Measurements from ENCODE around the gene ADAMTS18. TPM values are rescaled to one million over a fixed set of nuclear protein-coding genes. Genes with fewer than 3 reads are reported as not detected.

The ADAMTS18 gene
- total and polyA plus RNA-seq, 4 donors: 0.03 to 5.8 (median 1.0) TPM; not detected in 1

DNA sequence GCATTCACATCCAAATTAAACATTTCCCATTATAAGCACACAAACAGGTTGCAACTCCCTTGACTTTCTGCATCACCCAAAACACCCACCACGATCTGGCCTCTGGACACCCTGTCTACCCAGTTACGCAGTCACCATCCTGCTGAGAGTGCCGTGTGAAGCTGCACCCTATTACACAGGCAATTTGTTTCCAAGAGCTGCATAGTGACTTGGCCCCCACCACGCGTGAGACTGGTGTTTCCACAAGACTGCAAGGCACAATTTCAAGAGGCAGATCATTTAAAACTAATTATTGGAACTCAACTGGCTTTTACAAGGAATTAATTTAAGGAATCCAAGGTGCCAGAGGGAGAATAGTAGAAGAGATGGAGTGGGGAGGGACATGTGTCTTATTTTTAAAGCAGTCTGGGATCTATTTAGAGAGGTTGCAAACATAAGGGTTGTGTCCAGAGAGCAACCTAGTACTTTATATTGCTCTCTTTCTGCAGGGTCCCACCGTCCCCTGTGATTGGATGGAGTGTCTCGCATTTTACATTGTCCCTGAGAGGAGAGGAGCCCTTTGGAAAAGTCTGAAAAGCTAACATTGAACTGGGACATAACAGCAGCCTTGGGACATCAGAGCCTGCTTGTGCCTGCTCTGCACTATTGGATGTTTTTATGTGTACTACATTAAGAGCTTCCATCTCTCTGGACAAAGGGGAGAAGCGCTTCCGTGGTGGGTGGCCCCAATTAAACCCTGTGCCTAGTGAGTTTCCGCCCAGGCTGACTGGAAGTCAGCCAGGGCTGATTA, 8.7 kb upstream of the ADAMTS18 start:
- peaks cover 0 to 2% of the 10 kb centered on the region in 2 donors for H3K27me3 ChIP-seq (ENCODE audit: control insufficient read depth in 1 of 2, insufficient read depth in 2 of 2, low read length in 1 of 2)
- no peak for DNase-seq
- ATAC-seq (ENCODE audit: low FRiP score): no peak
- intact Hi-C loops (cut with DNase I): no loop called here
- no peak overlapping the region for H3K27ac ChIP-seq (ENCODE audit: low read depth in 1 of 2, low read length in 2 of 2)
- H3K36me3 ChIP-seq (ENCODE audit: control insufficient read depth in 1 of 2, insufficient read depth in 2 of 2, low read length in 1 of 2): no peaks in the 10 kb centered on the region
- no peak overlapping the region for H3K4me3 ChIP-seq (ENCODE audit: low read length in 2 of 2)
- WGBS, 2 donors: 46 to 49% methylated on average over 10 of the region's 10 CpGs
- H3K4me1 ChIP-seq (ENCODE audit: control insufficient read depth in 1 of 2, insufficient read depth in 2 of 2, low read length in 2 of 2): no peaks in the 10 kb centered on the region
- H3K9me3 ChIP-seq (ENCODE audit: control insufficient read depth, low read length): no peaks in the 10 kb centered on the region

DNA sequence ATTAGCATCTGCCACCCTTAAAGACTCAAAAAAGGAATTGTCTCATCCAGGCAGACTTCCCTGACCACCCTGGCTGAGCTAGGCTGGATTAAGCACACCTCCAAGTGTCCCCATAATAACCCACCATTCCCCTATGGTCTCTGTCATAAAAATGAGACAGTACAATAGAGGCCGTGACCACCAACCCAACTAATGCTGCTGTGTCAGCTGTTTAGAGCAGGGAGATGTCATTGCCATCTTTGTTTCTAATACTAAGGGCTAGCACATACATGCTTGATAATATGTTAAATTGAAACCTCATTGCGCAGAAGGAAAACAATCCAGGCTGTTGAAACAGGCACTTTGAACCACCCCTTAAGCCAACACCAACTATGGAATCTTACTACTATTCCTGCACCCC, 7.2 kb upstream of the ADAMTS18 start:
- Histone ChIP-seq H3K36me3 (ENCODE audit: control insufficient read depth in 1 of 2, insufficient read depth in 2 of 2, low read length in 1 of 2) (no peaks in the 10 kb centered on the region), H3K4me3 (ENCODE audit: low read length in 2 of 2) (no peak overlapping the region), H3K27ac (ENCODE audit: low read depth in 1 of 2, low read length in 2 of 2) (no peak overlapping the region), H3K27me3 (ENCODE audit: control insufficient read depth in 1 of 2, insufficient read depth in 2 of 2, low read length in 1 of 2) (peaks cover 0 to 2% of the 10 kb centered on the region in 2 donors), H3K9me3 (ENCODE audit: control insufficient read depth, low read length) (no peaks in the 10 kb centered on the region), H3K4me1 (ENCODE audit: control insufficient read depth in 1 of 2, insufficient read depth in 2 of 2, low read length in 2 of 2) (no peaks in the 10 kb centered on the region)
- WGBS, 2 donors: 89 to 94% methylated on average over 2 of the region's 2 CpGs
- DNase-seq: no peak
- intact Hi-C loops (cut with DNase I): no loop called here
- ATAC-seq (ENCODE audit: low FRiP score): no peak

DNA sequence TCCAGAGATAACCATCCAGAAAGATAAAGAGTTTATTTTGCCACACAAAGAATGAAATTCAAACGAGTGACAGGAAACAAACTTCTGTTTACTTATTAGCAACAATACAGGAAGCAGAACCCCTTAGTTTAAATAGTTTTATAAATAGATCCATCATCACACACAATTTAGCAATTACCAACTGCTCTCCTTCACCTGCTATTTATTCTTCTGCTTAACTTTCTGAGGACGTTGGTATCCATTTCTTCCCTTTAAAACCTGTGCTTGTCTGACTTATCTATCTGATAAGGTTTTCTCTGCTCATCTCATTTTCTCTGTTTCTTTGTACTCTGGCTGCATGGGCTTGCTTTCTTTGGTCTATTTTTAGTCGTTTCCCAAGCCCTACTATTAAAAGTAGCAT, 4.3 kb upstream of the ADAMTS18 start:
- WGBS, 2 donors: 4 to 8% methylated on average over 3 of the region's 3 CpGs
- intact Hi-C loops (cut with DNase I): no loop called here
- no peaks in the 10 kb centered on the region for H3K4me1 ChIP-seq (ENCODE audit: control insufficient read depth in 1 of 2, insufficient read depth in 2 of 2, low read length in 2 of 2)
- no peaks in the 10 kb centered on the region for H3K36me3 ChIP-seq (ENCODE audit: control insufficient read depth in 1 of 2, insufficient read depth in 2 of 2, low read length in 1 of 2)
- no peak overlapping the region for H3K27ac ChIP-seq (ENCODE audit: low read depth in 1 of 2, low read length in 2 of 2)
- no peak for ATAC-seq (ENCODE audit: low FRiP score)
- H3K4me3 ChIP-seq (ENCODE audit: low read length in 2 of 2): no peak overlapping the region
- DNase-seq: no peak
- H3K9me3 ChIP-seq (ENCODE audit: control insufficient read depth, low read length): no peaks in the 10 kb centered on the region
- peaks cover 0 to 2% of the 10 kb centered on the region in 2 donors for H3K27me3 ChIP-seq (ENCODE audit: control insufficient read depth in 1 of 2, insufficient read depth in 2 of 2, low read length in 1 of 2)

DNA sequence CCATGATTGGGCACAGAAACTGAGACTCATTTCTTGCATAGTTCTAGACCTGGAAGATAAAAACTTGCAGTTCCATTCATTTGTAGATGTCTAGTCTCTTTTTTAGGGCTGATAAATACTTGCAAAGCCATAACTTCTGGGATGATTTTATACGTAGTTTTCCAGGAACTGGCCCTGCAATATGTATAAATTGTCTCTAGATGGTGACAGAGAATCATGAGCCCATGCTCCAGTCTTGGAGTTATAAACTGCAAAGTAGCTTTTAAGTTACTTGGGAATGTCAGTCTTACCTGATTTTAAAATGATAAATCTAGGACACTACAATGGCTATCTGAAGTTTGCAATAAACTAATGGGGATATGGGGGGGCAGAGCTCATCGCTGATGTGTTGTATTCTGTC, 3.0 kb upstream of the ADAMTS18 start:
- no peak overlapping the region for H3K27ac ChIP-seq (ENCODE audit: low read depth in 1 of 2, low read length in 2 of 2)

DNA sequence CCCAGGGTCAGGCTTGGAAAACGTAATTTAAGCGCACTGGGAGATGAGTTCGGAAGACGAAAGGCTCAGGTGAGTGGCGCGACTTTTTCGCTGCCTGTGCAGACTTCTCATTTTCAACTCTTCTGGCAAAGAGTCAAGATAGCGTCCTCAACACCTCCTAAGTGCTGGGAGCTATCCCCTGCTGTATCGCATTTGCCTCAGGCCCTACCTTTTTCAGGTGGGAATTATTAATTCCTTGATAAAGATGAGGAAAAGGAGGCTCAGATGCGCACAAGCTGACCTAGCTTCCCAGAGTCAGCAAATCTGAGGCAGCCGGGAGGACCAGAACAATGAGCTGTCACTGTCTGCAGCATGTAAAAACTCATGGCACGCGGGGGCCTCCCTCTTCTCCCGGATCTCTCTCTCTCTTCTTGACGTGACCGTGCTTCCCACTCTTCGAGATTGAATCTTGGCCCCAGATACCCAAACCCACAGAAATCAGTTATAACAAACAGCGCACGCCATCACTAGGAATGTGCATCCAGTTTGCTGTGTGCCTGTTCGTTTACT, 512 bp upstream of the ADAMTS18 start:
- DNase-seq (no peak), ATAC-seq (ENCODE audit: low FRiP score) (no peak)
- Histone ChIP-seq H3K4me1 (ENCODE audit: control insufficient read depth in 1 of 2, insufficient read depth in 2 of 2, low read length in 2 of 2) (no peaks in the 10 kb centered on the region), H3K27me3 (ENCODE audit: control insufficient read depth in 1 of 2, insufficient read depth in 2 of 2, low read length in 1 of 2) (no peaks in the 10 kb centered on the region), H3K4me3 (ENCODE audit: low read length in 2 of 2) (no peak overlapping the region), H3K9me3 (ENCODE audit: control insufficient read depth, low read length) (no peaks in the 10 kb centered on the region), H3K27ac (ENCODE audit: low read depth in 1 of 2, low read length in 2 of 2) (no peak overlapping the region), H3K36me3 (ENCODE audit: control insufficient read depth in 1 of 2, insufficient read depth in 2 of 2, low read length in 1 of 2) (no peaks in the 10 kb centered on the region)
- intact Hi-C loops (cut with DNase I): no loop called here
- WGBS, 2 donors: 13 to 14% methylated on average over 20 of the region's 20 CpGs

More for the DNA sequence above, 3.0 kb upstream of the ADAMTS18 start:
- H3K9me3 ChIP-seq (ENCODE audit: control insufficient read depth, low read length): no peaks in the 10 kb centered on the region
- WGBS, 2 donors: 29 to 32% methylated on average over 2 of the region's 2 CpGs
- ATAC-seq (ENCODE audit: low FRiP score) (no peak), DNase-seq (no peak)
- intact Hi-C loops (cut with DNase I): no loop called here
- H3K27me3 ChIP-seq (ENCODE audit: control insufficient read depth in 1 of 2, insufficient read depth in 2 of 2, low read length in 1 of 2): peaks cover 0 to 2% of the 10 kb centered on the region in 2 donors
- no peaks in the 10 kb centered on the region for H3K4me1 ChIP-seq (ENCODE audit: control insufficient read depth in 1 of 2, insufficient read depth in 2 of 2, low read length in 2 of 2)
- H3K36me3 ChIP-seq (ENCODE audit: control insufficient read depth in 1 of 2, insufficient read depth in 2 of 2, low read length in 1 of 2): no peaks in the 10 kb centered on the region
- H3K4me3 ChIP-seq (ENCODE audit: low read length in 2 of 2): no peak overlapping the region

DNA sequence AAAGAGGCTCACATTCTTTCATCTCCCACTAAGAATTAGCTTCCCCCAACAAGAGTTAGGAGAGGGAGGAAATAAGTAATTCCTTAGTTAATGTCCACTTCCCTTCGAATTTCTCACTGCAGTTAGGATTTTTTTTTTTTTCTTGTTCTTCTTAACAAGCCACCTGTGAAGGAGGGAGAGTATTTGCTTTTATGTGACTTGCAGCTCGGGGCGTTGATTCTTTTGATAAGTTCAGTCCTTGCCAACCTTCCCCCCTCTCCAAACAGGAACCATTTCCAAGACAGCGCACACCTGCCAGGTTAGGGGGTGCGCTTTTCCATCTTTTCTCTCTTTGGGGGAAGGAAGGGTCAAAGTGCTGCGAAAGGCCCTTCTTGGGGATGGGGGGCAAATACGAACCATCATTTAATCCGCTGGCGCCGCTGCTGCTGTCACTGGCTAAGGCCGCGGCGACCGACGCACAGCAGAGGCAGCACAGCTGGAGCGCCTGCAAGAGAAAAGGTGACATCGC, 758 bp downstream of the ADAMTS18 start:
- no peak overlapping the region for H3K27ac ChIP-seq (ENCODE audit: low read depth in 1 of 2, low read length in 2 of 2)
- WGBS, 2 donors: 3 to 4% methylated on average over 17 of the region's 17 CpGs
- no peaks in the 10 kb centered on the region for H3K4me1 ChIP-seq (ENCODE audit: control insufficient read depth in 1 of 2, insufficient read depth in 2 of 2, low read length in 2 of 2)
- no peaks in the 10 kb centered on the region for H3K36me3 ChIP-seq (ENCODE audit: control insufficient read depth in 1 of 2, insufficient read depth in 2 of 2, low read length in 1 of 2)
- intact Hi-C loops (cut with DNase I): no loop called here
- H3K27me3 ChIP-seq (ENCODE audit: control insufficient read depth in 1 of 2, insufficient read depth in 2 of 2, low read length in 1 of 2): no peaks in the 10 kb centered on the region
- DNase-seq (no peak), ATAC-seq (ENCODE audit: low FRiP score) (no peak)
- no peaks in the 10 kb centered on the region for H3K9me3 ChIP-seq (ENCODE audit: control insufficient read depth, low read length)
- H3K4me3 ChIP-seq (ENCODE audit: low read length in 2 of 2): no peak overlapping the region

DNA sequence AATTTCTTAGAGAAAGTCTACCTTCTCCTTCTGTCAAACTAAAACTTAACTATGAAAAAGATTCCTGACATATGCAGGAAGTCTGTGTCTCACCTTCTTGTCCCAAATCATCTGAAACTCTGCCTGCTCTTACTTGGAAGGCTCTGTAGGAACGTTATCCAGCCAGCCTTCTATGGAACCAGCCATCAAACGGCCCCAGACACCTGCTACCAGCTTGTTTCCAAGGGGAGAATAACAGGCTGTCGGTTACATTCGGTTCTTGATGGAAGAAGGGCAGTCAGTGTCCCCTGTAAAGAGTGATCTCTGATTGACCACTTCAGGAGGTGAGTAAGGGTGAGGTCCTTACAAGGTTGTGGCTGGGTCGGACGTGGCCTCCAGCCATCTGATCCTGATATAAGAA, 1.7 kb downstream of the ADAMTS18 start:
- 37 to 39% methylated on average over 6 of the region's 6 CpGs for WGBS, 2 donors
- H3K27me3 ChIP-seq (ENCODE audit: control insufficient read depth in 1 of 2, insufficient read depth in 2 of 2, low read length in 1 of 2): no peaks in the 10 kb centered on the region

DNA sequence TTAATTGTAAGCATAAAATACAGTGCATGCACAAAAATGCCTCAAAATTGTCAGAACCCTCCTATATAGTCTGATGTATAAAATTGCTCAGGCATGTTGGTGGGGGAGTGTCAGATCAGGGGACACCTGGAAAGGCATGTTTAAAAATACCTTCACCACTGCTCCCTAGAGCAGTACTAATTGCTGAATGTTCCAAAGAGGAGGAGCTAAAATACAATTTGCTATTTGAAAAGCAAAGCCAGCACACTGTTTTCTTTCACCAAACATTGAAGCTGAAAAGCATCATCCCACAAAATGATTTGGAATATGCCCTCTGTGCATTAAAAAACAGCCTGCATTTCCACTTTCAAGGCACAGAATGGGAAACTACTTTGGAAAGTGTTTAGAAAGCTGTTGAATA, 2.6 kb downstream of the ADAMTS18 start:
- H3K4me1 ChIP-seq (ENCODE audit: control insufficient read depth in 1 of 2, insufficient read depth in 2 of 2, low read length in 2 of 2): no peaks in the 10 kb centered on the region
- H3K36me3 ChIP-seq (ENCODE audit: control insufficient read depth in 1 of 2, insufficient read depth in 2 of 2, low read length in 1 of 2): no peaks in the 10 kb centered on the region
- H3K9me3 ChIP-seq (ENCODE audit: control insufficient read depth, low read length): no peaks in the 10 kb centered on the region
- no peak overlapping the region for H3K4me3 ChIP-seq (ENCODE audit: low read length in 2 of 2)
- ATAC-seq (ENCODE audit: low FRiP score) (no peak), DNase-seq (no peak)
- H3K27me3 ChIP-seq (ENCODE audit: control insufficient read depth in 1 of 2, insufficient read depth in 2 of 2, low read length in 1 of 2): no peaks in the 10 kb centered on the region
- H3K27ac ChIP-seq (ENCODE audit: low read depth in 1 of 2, low read length in 2 of 2): no peak overlapping the region
- intact Hi-C loops (cut with DNase I): no loop called here

More for the DNA sequence above, 1.7 kb downstream of the ADAMTS18 start:
- no peaks in the 10 kb centered on the region for H3K9me3 ChIP-seq (ENCODE audit: control insufficient read depth, low read length)
- ATAC-seq (ENCODE audit: low FRiP score) (no peak), DNase-seq (no peak)
- no peaks in the 10 kb centered on the region for H3K36me3 ChIP-seq (ENCODE audit: control insufficient read depth in 1 of 2, insufficient read depth in 2 of 2, low read length in 1 of 2)
- no peak overlapping the region for H3K4me3 ChIP-seq (ENCODE audit: low read length in 2 of 2)
- H3K4me1 ChIP-seq (ENCODE audit: control insufficient read depth in 1 of 2, insufficient read depth in 2 of 2, low read length in 2 of 2): no peaks in the 10 kb centered on the region
- H3K27ac ChIP-seq (ENCODE audit: low read depth in 1 of 2, low read length in 2 of 2): no peak overlapping the region
- intact Hi-C loops (cut with DNase I): no loop called here
